Trophoblast cell (in vitro differentiated cells and primary cell): ENCODE results near the gene CPLX1.
A peak's percentile ranks its signal among the peaks of the same experiment; 100 is the strongest.

Experiments
- DNase-seq, 2 donors: peaks; one replicate each; pipeline ENCODE4 v3.0.0-alpha.2; 2016
- H2AFZ ChIP-seq: 2 replicates; pipeline ENCODE4 v1.6.1; 2013; ENCODE audit warnings: low read length, moderate library complexity, mild to moderate bottlenecking; ENCODE audit not compliant: insufficient read depth, poor library complexity
- H2AK5ac ChIP-seq: 2 replicates; pipeline ENCODE4 v1.6.1; 2013; ENCODE audit warnings: mild to moderate bottlenecking, low read length
- H2BK120ac ChIP-seq: 2 replicates; pipeline ENCODE4 v1.6.1; 2013; ENCODE audit warnings: low read length, mild to moderate bottlenecking, moderate library complexity; ENCODE audit not compliant: insufficient read depth, poor library complexity
- H2BK12ac ChIP-seq: 2 replicates; pipeline ENCODE4 v1.6.1; 2013; ENCODE audit warnings: mild to moderate bottlenecking, low read length, moderate library complexity
- H2BK5ac ChIP-seq: 2 replicates; pipeline ENCODE4 v1.6.1; 2013; ENCODE audit warnings: low read length, low read depth, moderate library complexity, mild to moderate bottlenecking; ENCODE audit not compliant: poor library complexity
- H3K14ac ChIP-seq: 2 replicates; pipeline ENCODE4 v1.6.1; 2013; ENCODE audit warnings: mild to moderate bottlenecking, low read length
- H3K18ac ChIP-seq: 2 replicates; pipeline ENCODE4 v1.6.1; 2013; ENCODE audit warnings: mild to moderate bottlenecking, low read length
- H3K23ac ChIP-seq: 2 replicates; pipeline ENCODE4 v1.6.1; 2013; ENCODE audit warnings: low read length
- H3K27ac ChIP-seq: 2 replicates; pipeline ENCODE4 v1.5.1; 2013; ENCODE audit warnings: low read depth, mild to moderate bottlenecking, inconsistent platforms, low read length, moderate library complexity
- H3K27me3 ChIP-seq: 2 replicates; pipeline ENCODE4 v1.6.1; 2013; ENCODE audit warnings: inconsistent platforms, mild to moderate bottlenecking, low read length, moderate library complexity; ENCODE audit not compliant: insufficient read depth
- H3K36me3 ChIP-seq, 2 experiments: 1 replicate in 1 of 2; 2 replicates in 1 of 2; pipeline ENCODE4 v1.6.1; 2013; ENCODE audit warnings: low read length in 2 of 2, mild to moderate bottlenecking in 2 of 2, moderate library complexity in 1 of 2; ENCODE audit not compliant: insufficient read depth in 2 of 2, control insufficient read depth in 1 of 2
- H3K4ac ChIP-seq: 2 replicates; pipeline ENCODE4 v1.6.1; 2013; ENCODE audit warnings: low read depth, mild to moderate bottlenecking, low read length, moderate library complexity
- H3K4me1 ChIP-seq, 2 experiments: 1 replicate in 1 of 2; 2 replicates in 1 of 2; pipeline ENCODE4 v1.6.1; 2013; ENCODE audit warnings: low read length in 2 of 2, mild to moderate bottlenecking in 2 of 2, moderate library complexity in 1 of 2; ENCODE audit not compliant: insufficient read depth in 2 of 2, control insufficient read depth in 1 of 2
- H3K4me2 ChIP-seq: 2 replicates; pipeline ENCODE4 v1.6.1; 2013; ENCODE audit warnings: inconsistent platforms, mild to moderate bottlenecking, low read length, moderate library complexity
- H3K4me3 ChIP-seq: 2 replicates; pipeline ENCODE4 v1.5.1; 2013; ENCODE audit warnings: mild to moderate bottlenecking, low read depth, low read length, inconsistent platforms
- H3K79me1 ChIP-seq: one replicate; pipeline ENCODE4 v1.6.1; 2013; ENCODE audit warnings: low read length
- H3K79me2 ChIP-seq: 2 replicates; pipeline ENCODE4 v1.6.1; 2013; ENCODE audit warnings: low read length, mild to moderate bottlenecking; ENCODE audit not compliant: control insufficient read depth, insufficient read depth, poor library complexity
- H3K9ac ChIP-seq: 2 replicates; pipeline ENCODE4 v1.6.1; 2013; ENCODE audit warnings: mild to moderate bottlenecking, low read length
- H3K9me3 ChIP-seq: 2 replicates; pipeline ENCODE4 v1.6.1; 2013; ENCODE audit warnings: low read depth, mild to moderate bottlenecking, control low read depth, inconsistent platforms, low read length; ENCODE audit not compliant: insufficient read depth
- H4K12ac ChIP-seq: 2 replicates; pipeline ENCODE4 v1.6.1; 2013; ENCODE audit warnings: low read depth, mild to moderate bottlenecking, low read length, moderate library complexity
- H4K8ac ChIP-seq: 2 replicates; pipeline ENCODE4 v1.6.1; 2013; ENCODE audit warnings: low read depth, mild to moderate bottlenecking, low read length, moderate library complexity
- H4K91ac ChIP-seq: one replicate; pipeline ENCODE4 v1.6.1; 2013; ENCODE audit warnings: low read depth, mild to moderate bottlenecking, low read length, moderate library complexity
- WGBS: extraction: QIAGEN DNeasy Blood & Tissue Kit; methylation state at CpG from one replicate; pipeline ENCODE4 v1.1.7; 2013; ENCODE audit warnings: missing lambda C conversion rate; ENCODE audit not compliant: insufficient read length, insufficient coverage; ENCODE audit errors: extremely low coverage; 5-methylcytosine and 5-hydroxymethylcytosine counted together

The CPLX1 gene

GRCh38 chr4:871484-871883 is 45.6 kb upstream of the CPLX1 start:
- H3K4me1 ChIP-seq = no peaks in the 10 kb centered on the region
- no peak overlapping the region for H3K4me3 ChIP-seq
- no peak overlapping the region for H4K8ac ChIP-seq
- no peak overlapping the region for H2AK5ac ChIP-seq
- no peak for DNase-seq
- peaks cover 13% of the 10 kb centered on the region for H3K9me3 ChIP-seq
- no peak overlapping the region for H3K23ac ChIP-seq
- no peaks in the 10 kb centered on the region for H3K79me1 ChIP-seq
- H4K91ac ChIP-seq = no peak overlapping the region
- no peak overlapping the region for H3K14ac ChIP-seq
- H3K27me3 ChIP-seq = no peaks in the 10 kb centered on the region
- H3K18ac ChIP-seq = no peak overlapping the region
- H3K79me2 ChIP-seq = no peaks in the 10 kb centered on the region
- no peak overlapping the region for H2BK12ac ChIP-seq
- H3K36me3 ChIP-seq = peaks cover 76 to 86% of the 10 kb centered on the region in 2 experiments
- H4K12ac ChIP-seq = no peak overlapping the region
- H3K4ac ChIP-seq = no peak overlapping the region
- H2BK5ac ChIP-seq = no peak overlapping the region
- no CpG with 5 or more reads among the region's 9 CpGs for whole genome bisulfite sequencing
- no peak overlapping the region for H3K4me2 ChIP-seq
- H3K9ac ChIP-seq = no peak overlapping the region
- H2AFZ ChIP-seq = no peak overlapping the region
- no peak overlapping the region for H2BK120ac ChIP-seq
- no peak overlapping the region for H3K27ac ChIP-seq

GRCh38 chr4:870951-871350 is 45.0 kb upstream of the CPLX1 start:
- H3K18ac ChIP-seq = no peak overlapping the region
- no peak overlapping the region for H2BK12ac ChIP-seq
- no peaks in the 10 kb centered on the region for H3K79me2 ChIP-seq
- H3K4me1 ChIP-seq = no peaks in the 10 kb centered on the region
- no peak overlapping the region for H4K91ac ChIP-seq
- no peak overlapping the region for H3K4ac ChIP-seq
- H4K12ac ChIP-seq = no peak overlapping the region
- no peak overlapping the region for H3K14ac ChIP-seq
- no peaks in the 10 kb centered on the region for H3K79me1 ChIP-seq
- H3K4me3 ChIP-seq = no peak overlapping the region
- no peak for DNase-seq
- H2BK120ac ChIP-seq = no peak overlapping the region
- H2BK5ac ChIP-seq = no peak overlapping the region
- no peak overlapping the region for H2AFZ ChIP-seq
- H3K36me3 ChIP-seq = peaks cover 76 to 86% of the 10 kb centered on the region in 2 experiments
- H2AK5ac ChIP-seq = no peak overlapping the region
- no peak overlapping the region for H3K9ac ChIP-seq
- H3K23ac ChIP-seq = no peak overlapping the region
- no peaks in the 10 kb centered on the region for H3K27me3 ChIP-seq
- no peak overlapping the region for H3K27ac ChIP-seq
- no peak overlapping the region for H3K4me2 ChIP-seq
- no CpG with 5 or more reads among the region's 20 CpGs for WGBS
- peaks cover 13% of the 10 kb centered on the region for H3K9me3 ChIP-seq
- H4K8ac ChIP-seq = no peak overlapping the region

- peaks cover 80 to 90% of the 10 kb centered on the region in 2 experiments for H3K36me3 ChIP-seq
- peak overlapping the region; percentile 2 for H3K4me3 ChIP-seq
- no peak overlapping the region for H3K4ac ChIP-seq
- WGBS = no CpG with 5 or more reads among the region's 15 CpGs
- H2AFZ ChIP-seq = no peak overlapping the region
- H3K27ac ChIP-seq = no peak overlapping the region
- H4K12ac ChIP-seq = no peak overlapping the region
- no peaks in the 10 kb centered on the region for H3K27me3 ChIP-seq
- H3K23ac ChIP-seq = no peak overlapping the region
- H3K14ac ChIP-seq = no peak overlapping the region
- no peak overlapping the region for H4K8ac ChIP-seq
- H2BK5ac ChIP-seq = no peak overlapping the region
- no peak overlapping the region for H3K18ac ChIP-seq
- peaks cover 13% of the 10 kb centered on the region for H3K9me3 ChIP-seq
- H3K4me1 ChIP-seq = no peaks in the 10 kb centered on the region
- no peaks in the 10 kb centered on the region for H3K79me1 ChIP-seq
- H3K79me2 ChIP-seq = no peaks in the 10 kb centered on the region
- H4K91ac ChIP-seq = no peak overlapping the region
- no peak overlapping the region for H2BK120ac ChIP-seq
- H3K9ac ChIP-seq = no peak overlapping the region
- DNase-seq = no peak
- no peak overlapping the region for H3K4me2 ChIP-seq
- H2BK12ac ChIP-seq = no peak overlapping the region
- H2AK5ac ChIP-seq = no peak overlapping the region
These were observed 43.8 kb upstream of the CPLX1 start for GRCh38 chr4:869776-870175.

GRCh38 chr4:868421-868820 is 42.5 kb upstream of the CPLX1 start:
- no peak overlapping the region for H4K8ac ChIP-seq
- no CpG with 5 or more reads among the region's 21 CpGs for WGBS
- no peak overlapping the region for H3K4me3 ChIP-seq
- no peak overlapping the region for H2AFZ ChIP-seq
- H3K4ac ChIP-seq = no peak overlapping the region
- no peaks in the 10 kb centered on the region for H3K79me1 ChIP-seq
- peaks cover 87 to 88% of the 10 kb centered on the region in 2 experiments for H3K36me3 ChIP-seq
- H2BK12ac ChIP-seq = no peak overlapping the region
- H2BK120ac ChIP-seq = no peak overlapping the region
- H3K4me1 ChIP-seq = no peaks in the 10 kb centered on the region
- H3K27me3 ChIP-seq = no peaks in the 10 kb centered on the region
- no peak overlapping the region for H3K18ac ChIP-seq
- H2BK5ac ChIP-seq = no peak overlapping the region
- H3K27ac ChIP-seq = no peak overlapping the region
- no peak overlapping the region for H3K4me2 ChIP-seq
- no peak overlapping the region for H3K14ac ChIP-seq
- no peak for DNase-seq
- H3K9me3 ChIP-seq = peaks cover 11% of the 10 kb centered on the region
- no peak overlapping the region for H4K12ac ChIP-seq
- H3K23ac ChIP-seq = no peak overlapping the region
- H3K79me2 ChIP-seq = no peaks in the 10 kb centered on the region
- no peak overlapping the region for H2AK5ac ChIP-seq
- no peak overlapping the region for H3K9ac ChIP-seq
- no peak overlapping the region for H4K91ac ChIP-seq
